HG03095 (cell line): ENCODE data around the gene KISS1.

ENCODE experiments used
- ATAC-seq: cut with Tn5 transposase; IDR thresholded peaks from one replicate; pipeline ENCODE4 v1.9.1; 2021; ENCODE audit warnings: moderate library complexity; ENCODE audit not compliant: unreplicated experiment

KISS1 gene

DNA sequence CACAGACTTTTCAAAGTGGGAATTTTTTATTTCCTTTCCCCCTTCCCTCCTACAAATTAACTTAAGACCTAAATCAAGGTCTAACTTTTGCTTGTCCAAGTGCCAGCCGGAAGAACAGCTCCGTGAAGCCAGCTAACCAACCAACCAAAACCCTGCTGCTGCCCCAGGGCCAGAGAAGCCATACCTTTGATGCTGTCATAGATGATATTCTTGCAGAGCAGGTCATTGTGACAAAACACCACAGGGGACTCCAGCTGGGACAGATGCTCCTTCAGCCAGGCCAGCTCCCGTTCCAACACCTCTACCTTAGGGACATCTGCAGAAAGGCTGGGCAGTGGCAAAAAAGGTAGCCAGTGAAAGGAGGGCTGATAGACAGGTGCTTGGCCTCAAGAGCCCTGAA, 55.2 kb downstream of the KISS1 start:
- no peak for ATAC-seq
